Spleen (tissue), 7 donors: ENCODE data around the gene NF2.

ENCODE experiments used
- POLR2A ChIP-seq, 3 donors: fragments of 450-650 bp; IDR thresholded peaks; one replicate each; pipeline ENCODE4 v1.5.1; 2017; ENCODE audit warnings: antibody characterized with exemption in 3 of 3, mild to moderate bottlenecking in 1 of 3
- POLR2AphosphoS5 ChIP-seq, 3 donors: sonication (generic); formaldehyde crosslinking; IDR thresholded peaks; one replicate each; pipeline ENCODE4 v1.5.1; 2017; ENCODE audit warnings: antibody characterized with exemption in 3 of 3
- TF ChIP-seq, protein P1 (sequence below), 11 experiments: fragments of 200-600 bp in 7 of 11; fragments of 450-650 bp in 4 of 11; sonication (generic) in 4 of 11; IDR thresholded peaks in 8 of 11; conservative IDR thresholded peaks in 3 of 11; 1 replicate in 7 of 11; 2 replicates in 4 of 11; pipeline versions ENCODE4 v1.4.0 to v1.8.0; 2016 to 2021; ENCODE audit warnings: antibody characterized with exemption in 11 of 11, inconsistent platforms in 4 of 11, mild to moderate bottlenecking in 1 of 11
- donor health status: DM: no; HTN: no; CAD: no; lungs with moderate emphysema.
- donor health status: DM: no; HTN: no; CAD: no.
- donor health status: DM: no; HTN: no; CAD: no.

GRCh38 chr22:29631725-29632124 lies 28.3 kb downstream of the NF2 start:
- TF ChIP-seq POLR2A (IDR thresholded peaks at IDR 0.05) (no peak), POLR2AphosphoS5 (IDR thresholded peaks at IDR 0.05) (no peak)
- TF ChIP-seq, protein P1, sequence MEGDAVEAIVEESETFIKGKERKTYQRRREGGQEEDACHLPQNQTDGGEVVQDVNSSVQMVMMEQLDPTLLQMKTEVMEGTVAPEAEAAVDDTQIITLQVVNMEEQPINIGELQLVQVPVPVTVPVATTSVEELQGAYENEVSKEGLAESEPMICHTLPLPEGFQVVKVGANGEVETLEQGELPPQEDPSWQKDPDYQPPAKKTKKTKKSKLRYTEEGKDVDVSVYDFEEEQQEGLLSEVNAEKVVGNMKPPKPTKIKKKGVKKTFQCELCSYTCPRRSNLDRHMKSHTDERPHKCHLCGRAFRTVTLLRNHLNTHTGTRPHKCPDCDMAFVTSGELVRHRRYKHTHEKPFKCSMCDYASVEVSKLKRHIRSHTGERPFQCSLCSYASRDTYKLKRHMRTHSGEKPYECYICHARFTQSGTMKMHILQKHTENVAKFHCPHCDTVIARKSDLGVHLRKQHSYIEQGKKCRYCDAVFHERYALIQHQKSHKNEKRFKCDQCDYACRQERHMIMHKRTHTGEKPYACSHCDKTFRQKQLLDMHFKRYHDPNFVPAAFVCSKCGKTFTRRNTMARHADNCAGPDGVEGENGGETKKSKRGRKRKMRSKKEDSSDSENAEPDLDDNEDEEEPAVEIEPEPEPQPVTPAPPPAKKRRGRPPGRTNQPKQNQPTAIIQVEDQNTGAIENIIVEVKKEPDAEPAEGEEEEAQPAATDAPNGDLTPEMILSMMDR (IDR thresholded peaks at IDR 0.05 in 8 of 11, conservative IDR thresholded peaks at IDR 0.05 in 3 of 11), result no peak
